Smooth muscle cell (in vitro differentiated cells): Measurements from ENCODE around the gene KANSL1. TPM values are rescaled to one million over a fixed set of nuclear protein-coding genes. Genes with fewer than 3 reads are reported as not detected.

Experiments
- DNase-seq: peaks from one replicate; lab custom pipeline; 2025; ENCODE audit not compliant: unreplicated experiment; lab: John Stamatoyannopoulos, UW
- H2AFZ ChIP-seq: fragments of 200-600 bp; sonication (generic); 2 replicates; pipeline ENCODE4 v1.6.0; 2016; ENCODE audit warnings: antibody characterized with exemption, low read depth, mild to moderate bottlenecking
- H3F3A ChIP-seq: fragments of 200-600 bp; sonication (generic); 2 replicates; pipeline ENCODE4 v1.6.0; 2017; ENCODE audit warnings: antibody characterized with exemption, low read depth
- H3K27ac ChIP-seq: fragments of 200-600 bp; sonication (generic); 2 replicates; pipeline ENCODE4 v1.5.1; 2016; ENCODE audit warnings: low read depth, mild to moderate bottlenecking
- H3K27me3 ChIP-seq: fragments of 200-600 bp; sonication (generic); 2 replicates; pipeline ENCODE4 v1.6.1; 2016; ENCODE audit warnings: low read depth, mild to moderate bottlenecking
- H3K36me3 ChIP-seq: fragments of 200-600 bp; sonication (generic); 2 replicates; pipeline ENCODE4 v1.5.1; 2016; ENCODE audit warnings: low read depth
- H3K4me1 ChIP-seq: fragments of 200-600 bp; sonication (generic); 2 replicates; pipeline ENCODE4 v1.5.1; 2016; ENCODE audit warnings: low read depth
- H3K4me2 ChIP-seq: fragments of 200-600 bp; sonication (generic); 2 replicates; pipeline ENCODE4 v1.6.0; 2016; ENCODE audit warnings: mild to moderate bottlenecking
- H3K4me3 ChIP-seq: fragments of 200-600 bp; sonication (generic); 2 replicates; pipeline ENCODE4 v1.5.1; 2016; ENCODE audit warnings: mild to moderate bottlenecking
- H3K79me2 ChIP-seq: fragments of 200-600 bp; sonication (generic); 2 replicates; pipeline ENCODE4 v1.6.0; 2016; ENCODE audit warnings: low read depth, mild to moderate bottlenecking
- H3K9ac ChIP-seq: fragments of 200-600 bp; sonication (generic); 2 replicates; pipeline ENCODE4 v1.6.0; 2016; ENCODE audit warnings: low read depth
- H3K9me3 ChIP-seq: fragments of 200-600 bp; sonication (generic); replicated peaks from 2 replicates; pipeline ENCODE4 v1.5.1; 2016; ENCODE audit warnings: low read depth
- H4K20me1 ChIP-seq: fragments of 200-600 bp; sonication (generic); 2 replicates; pipeline ENCODE4 v1.6.0; 2016; ENCODE audit warnings: low read depth
- WGBS: methylation state at CpG from one replicate; pipeline ENCODE4 v1.1.7; 2016; ENCODE audit warnings: low lambda C conversion rate; 5-methylcytosine and 5-hydroxymethylcytosine counted together
- polyA plus RNA-seq: library from polyadenylated mRNA; unstranded; fragments of >200 nt; fragmentation: Nextera tagmentation; extraction: Ambion mirVana; gene quantifications from 2 replicates; pipeline ENCODE4 v1.2.1, GENCODE V29; 2016
- total RNA-seq: library from RNA; depleted of rRNA; stranded (reverse); fragments of >200 nt; gene quantifications from 2 replicates; pipeline ENCODE4 v1.2.3, GENCODE V29; 2014
- TF ChIP-seq, protein P1 (sequence below): fragments of 200-600 bp; sonication (generic); IDR thresholded peaks from 2 replicates; pipeline ENCODE4 v1.5.1; 2017; ENCODE audit warnings: borderline replicate concordance, mild to moderate bottlenecking, antibody characterized with exemption; ENCODE audit not compliant: insufficient read depth, poor library complexity, severe bottlenecking

KANSL1 gene
- total and polyA plus RNA-seq, 2 experiments from 2014 or later: 16.9 to 69.7 TPM

DNA sequence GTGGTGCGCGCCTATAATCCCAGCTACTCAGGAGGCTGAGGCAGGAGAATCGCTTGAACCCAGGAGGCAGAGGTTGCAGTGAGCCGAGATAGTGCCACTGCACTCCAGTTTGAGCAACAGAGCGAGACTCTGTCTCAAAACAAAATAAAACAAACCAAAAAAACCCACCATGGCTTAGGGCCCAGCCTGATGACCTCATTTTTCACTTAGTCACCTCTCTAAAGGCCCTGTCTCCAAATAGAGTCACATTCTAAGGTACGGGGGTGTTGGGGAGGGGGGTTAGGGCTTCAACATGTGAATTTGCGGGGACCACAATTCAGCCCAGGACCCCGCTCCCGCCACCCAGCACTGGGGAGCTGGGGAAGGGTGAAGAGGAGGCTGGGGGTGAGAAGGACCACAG, 195.6 kb downstream of the KANSL1 start:
- no peak for DNase-seq
- Histone ChIP-seq H3K27me3 (no peaks in the 10 kb centered on the region), H3K4me2 (no peak overlapping the region), H3F3A (no peaks in the 10 kb centered on the region), H3K4me3 (no peak overlapping the region), H2AFZ (no peak overlapping the region), H3K27ac (peak overlapping the region; percentile 11), H3K36me3 (no peaks in the 10 kb centered on the region), H3K79me2 (no peaks in the 10 kb centered on the region), H4K20me1 (no peaks in the 10 kb centered on the region), H3K4me1 (no peaks in the 10 kb centered on the region), H3K9me3 (no peaks in the 10 kb centered on the region), H3K9ac (no peak overlapping the region)
- 79% methylated on average over 9 of the region's 9 CpGs for WGBS
- TF ChIP-seq, protein P1, sequence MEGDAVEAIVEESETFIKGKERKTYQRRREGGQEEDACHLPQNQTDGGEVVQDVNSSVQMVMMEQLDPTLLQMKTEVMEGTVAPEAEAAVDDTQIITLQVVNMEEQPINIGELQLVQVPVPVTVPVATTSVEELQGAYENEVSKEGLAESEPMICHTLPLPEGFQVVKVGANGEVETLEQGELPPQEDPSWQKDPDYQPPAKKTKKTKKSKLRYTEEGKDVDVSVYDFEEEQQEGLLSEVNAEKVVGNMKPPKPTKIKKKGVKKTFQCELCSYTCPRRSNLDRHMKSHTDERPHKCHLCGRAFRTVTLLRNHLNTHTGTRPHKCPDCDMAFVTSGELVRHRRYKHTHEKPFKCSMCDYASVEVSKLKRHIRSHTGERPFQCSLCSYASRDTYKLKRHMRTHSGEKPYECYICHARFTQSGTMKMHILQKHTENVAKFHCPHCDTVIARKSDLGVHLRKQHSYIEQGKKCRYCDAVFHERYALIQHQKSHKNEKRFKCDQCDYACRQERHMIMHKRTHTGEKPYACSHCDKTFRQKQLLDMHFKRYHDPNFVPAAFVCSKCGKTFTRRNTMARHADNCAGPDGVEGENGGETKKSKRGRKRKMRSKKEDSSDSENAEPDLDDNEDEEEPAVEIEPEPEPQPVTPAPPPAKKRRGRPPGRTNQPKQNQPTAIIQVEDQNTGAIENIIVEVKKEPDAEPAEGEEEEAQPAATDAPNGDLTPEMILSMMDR: no peak

DNA sequence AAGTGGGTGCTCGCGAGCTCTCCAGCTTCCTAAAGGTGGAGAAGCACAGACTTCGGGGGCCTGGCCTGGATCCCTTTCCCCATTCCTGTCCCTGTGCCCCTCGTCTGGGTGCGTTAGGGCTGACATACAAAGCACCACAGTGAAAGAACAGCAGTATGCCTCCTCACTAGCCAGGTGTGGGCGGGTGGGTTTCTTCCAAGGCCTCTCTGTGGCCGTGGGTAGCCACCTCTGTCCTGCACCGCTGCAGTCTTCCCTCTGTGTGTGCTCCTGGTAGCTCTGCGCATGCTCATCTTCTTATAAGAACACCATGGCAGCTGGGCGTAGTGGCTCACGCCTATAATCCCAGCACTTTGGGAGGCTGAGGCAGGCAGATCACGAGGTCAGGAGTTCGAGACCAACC, 196.1 kb downstream of the KANSL1 start:
- H3K9ac ChIP-seq: no peak overlapping the region
- H3F3A ChIP-seq: no peaks in the 10 kb centered on the region
- no peak overlapping the region for H2AFZ ChIP-seq
- no peaks in the 10 kb centered on the region for H3K4me1 ChIP-seq
- H3K9me3 ChIP-seq: no peaks in the 10 kb centered on the region
- H3K27me3 ChIP-seq: no peaks in the 10 kb centered on the region
- TF ChIP-seq, protein P1: no peak
- no peaks in the 10 kb centered on the region for H4K20me1 ChIP-seq
- no peak overlapping the region for H3K4me2 ChIP-seq
- H3K36me3 ChIP-seq: no peaks in the 10 kb centered on the region
- no peaks in the 10 kb centered on the region for H3K79me2 ChIP-seq
- no peak overlapping the region for H3K4me3 ChIP-seq
- DNase-seq: no peak
- peak overlapping the region; percentile 11 for H3K27ac ChIP-seq
- WGBS: 88% methylated on average over 13 of the region's 13 CpGs

DNA sequence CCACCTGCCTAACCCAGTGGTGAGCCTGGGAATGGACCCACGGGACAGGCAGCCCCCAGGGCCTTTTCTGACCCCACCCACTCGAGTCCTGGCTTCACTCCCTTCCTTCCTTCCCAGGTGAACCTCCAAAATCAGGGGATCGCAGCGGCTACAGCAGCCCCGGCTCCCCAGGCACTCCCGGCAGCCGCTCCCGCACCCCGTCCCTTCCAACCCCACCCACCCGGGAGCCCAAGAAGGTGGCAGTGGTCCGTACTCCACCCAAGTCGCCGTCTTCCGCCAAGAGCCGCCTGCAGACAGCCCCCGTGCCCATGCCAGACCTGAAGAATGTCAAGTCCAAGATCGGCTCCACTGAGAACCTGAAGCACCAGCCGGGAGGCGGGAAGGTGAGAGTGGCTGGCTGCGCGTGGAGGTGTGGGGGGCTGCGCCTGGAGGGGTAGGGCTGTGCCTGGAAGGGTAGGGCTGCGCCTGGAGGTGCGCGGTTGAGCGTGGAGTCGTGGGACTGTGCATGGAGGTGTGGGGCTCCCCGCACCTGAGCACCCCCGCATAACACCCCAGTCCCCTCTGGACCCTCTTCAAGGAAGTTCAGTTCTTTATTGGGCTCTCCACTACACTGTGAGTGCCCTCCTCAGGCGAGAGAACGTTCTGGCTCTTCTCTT, 196.8 kb downstream of the KANSL1 start:
- TF ChIP-seq, protein P1: no peak
- Histone ChIP-seq H2AFZ (no peak overlapping the region), H4K20me1 (no peaks in the 10 kb centered on the region), H3K4me3 (no peak overlapping the region), H3K36me3 (no peaks in the 10 kb centered on the region), H3K9me3 (no peaks in the 10 kb centered on the region), H3K79me2 (no peaks in the 10 kb centered on the region), H3K4me1 (no peaks in the 10 kb centered on the region), H3K4me2 (no peak overlapping the region), H3F3A (no peaks in the 10 kb centered on the region), H3K27me3 (no peaks in the 10 kb centered on the region), H3K27ac (no peak overlapping the region), H3K9ac (no peak overlapping the region)
- WGBS: 93% methylated on average over 29 of the region's 31 CpGs
- no peak for DNase-seq
